Spleen (tissue), 7 donors: ENCODE measurements around the gene FAM110A.

Experiments
- CTCF ChIP-seq, 11 experiments: fragments of 200-600 bp in 7 of 11; fragments of 450-650 bp in 4 of 11; sonication (generic) in 4 of 11; IDR thresholded peaks in 8 of 11; conservative IDR thresholded peaks in 3 of 11; 1 replicate in 7 of 11; 2 replicates in 4 of 11; pipeline versions ENCODE4 v1.4.0 to v1.8.0; 2016 to 2021; ENCODE audit warnings: antibody characterized with exemption in 11 of 11, inconsistent platforms in 4 of 11, mild to moderate bottlenecking in 1 of 11
- POLR2AphosphoS5 ChIP-seq, 3 donors: sonication (generic); formaldehyde crosslinking; IDR thresholded peaks; one replicate each; pipeline ENCODE4 v1.5.1; 2017; ENCODE audit warnings: antibody characterized with exemption in 3 of 3
- donor health status: DM: no; HTN: no; CAD: no; lungs with moderate emphysema.
- donor health status: DM: no; HTN: no; CAD: no.
- donor health status: DM: no; HTN: no; CAD: no.

GRCh38 chr20:792248-792647, 41.3 kb upstream of the FAM110A start:
- TF ChIP-seq CTCF (IDR thresholded peaks at IDR 0.05 in 8 of 11, conservative IDR thresholded peaks at IDR 0.05 in 3 of 11) (no peak), POLR2AphosphoS5 (IDR thresholded peaks at IDR 0.05) (no peak)
